SK-N-SH (cell line): ENCODE measurements around the gene PCSK5. TPM values are rescaled to one million over a fixed set of nuclear protein-coding genes. Genes with fewer than 3 reads are reported as not detected.

ENCODE experiments used
- CTCF ChIA-PET: fragments of 300-600, 350-600 bp; formaldehyde crosslinking; extraction: SDS; loops from one replicate; lab custom pipeline; 2021; lab: Yijun Ruan, JAX
- POLR2A ChIA-PET: fragments of 350-600 bp; sonication (Branson Sonifier 250); formaldehyde crosslinking; extraction: SDS; loops from one replicate; lab custom pipeline; 2020; ENCODE audit warnings: antibody characterized with exemption, inconsistent platforms; lab: Yijun Ruan, JAX
- DNase-seq: peaks from one replicate; pipeline ENCODE4 v3.0.0; 2012
- H2AFZ ChIP-seq: fragments of 200-600 bp; sonication (generic); 2 replicates; pipeline ENCODE4 v1.8.1; 2016; ENCODE audit warnings: antibody characterized with exemption, mild to moderate bottlenecking, low read depth
- H3F3A ChIP-seq: fragments of 200-600 bp; sonication (generic); replicated peaks from 2 replicates; pipeline ENCODE3; 2016; ENCODE audit warnings: antibody characterized with exemption, mild to moderate bottlenecking; ENCODE audit not compliant: insufficient read depth
- H3K27ac ChIP-seq, 2 experiments: fragments of 200-500 bp in 1 of 2; fragments of 200-600 bp in 1 of 2; sonication (Bioruptor generic) in 1 of 2; sonication (generic), shearing (Covaris generic) in 1 of 2; 2 replicates each; pipeline versions ENCODE4 v1.5.1 to v1.6.1; 2014 to 2016; ENCODE audit warnings: low read depth in 2 of 2, inconsistent platforms in 1 of 2, low read length in 1 of 2, mild to moderate bottlenecking in 1 of 2, mixed read lengths in 1 of 2
- H3K27me3 ChIP-seq: fragments of 200-600 bp; sonication (generic), shearing (Covaris generic); 2 replicates; pipeline ENCODE4 v1.6.1; 2016; ENCODE audit warnings: mixed run types; ENCODE audit not compliant: insufficient read depth
- H3K36me3 ChIP-seq, 2 experiments: fragments of 200-500 bp in 1 of 2; fragments of 200-600 bp in 1 of 2; sonication (Bioruptor generic) in 1 of 2; sonication (generic) in 1 of 2; replicated peaks in 1 of 2; 2 replicates each; pipeline versions ENCODE3 to v1.5.1; 2014 to 2016; ENCODE audit warnings: low read length in 1 of 2, mild to moderate bottlenecking in 1 of 2; ENCODE audit not compliant: insufficient read depth in 2 of 2, control insufficient read depth in 1 of 2
- H3K4me1 ChIP-seq, 2 experiments: fragments of 200-500 bp in 1 of 2; fragments of 200-600 bp in 1 of 2; sonication (Bioruptor generic) in 1 of 2; sonication (generic), shearing (Covaris generic) in 1 of 2; 2 replicates each; pipeline versions ENCODE4 v1.5.1 to v1.6.1; 2014 to 2016; ENCODE audit warnings: low read depth in 1 of 2, low read length in 1 of 2, mixed run types in 1 of 2; ENCODE audit not compliant: insufficient read depth in 2 of 2, control insufficient read depth in 1 of 2
- H3K4me2 ChIP-seq: fragments of 200-600 bp; sonication (generic), shearing (Covaris generic); 2 replicates; pipeline ENCODE4 v1.6.1; 2017; ENCODE audit warnings: mixed run types
- H3K4me3 ChIP-seq, 2 experiments: fragments of 200-500 bp in 1 of 2; fragments of 200-600 bp in 1 of 2; sonication (Bioruptor generic) in 1 of 2; sonication (generic), shearing (Covaris generic) in 1 of 2; 2 replicates each; pipeline versions ENCODE4 v1.5.1 to v1.8.1; 2014 to 2016; ENCODE audit warnings: low read depth in 2 of 2, inconsistent platforms in 1 of 2, low read length in 1 of 2, mild to moderate bottlenecking in 1 of 2, mixed read lengths in 1 of 2, moderate library complexity in 1 of 2
- H3K79me2 ChIP-seq: fragments of 200-600 bp; sonication (generic); 2 replicates; pipeline ENCODE4 v1.8.1; 2017; ENCODE audit warnings: mild to moderate bottlenecking; ENCODE audit not compliant: insufficient read depth
- H3K9ac ChIP-seq: fragments of 200-600 bp; sonication (generic); 2 replicates; pipeline ENCODE4 v1.6.1; 2017; ENCODE audit warnings: mixed run types
- H3K9me2 ChIP-seq: fragments of 200-600 bp; sonication (generic); 2 replicates; pipeline ENCODE4 v1.6.1; 2017; ENCODE audit warnings: mixed run types
- H3K9me3 ChIP-seq: fragments of 200-600 bp; sonication (generic); 2 replicates; pipeline ENCODE4 v1.6.1; 2017; ENCODE audit warnings: mixed run types, mild to moderate bottlenecking, moderate library complexity
- H4K20me1 ChIP-seq: fragments of 200-600 bp; sonication (generic); 2 replicates; pipeline ENCODE4 v1.6.1; 2017; ENCODE audit warnings: mild to moderate bottlenecking, mixed run types; ENCODE audit not compliant: insufficient read depth
- CHD2 ChIP-seq: fragments of 150-350 bp; IDR thresholded peaks from 2 replicates; pipeline ENCODE4 v1.6.1; 2018; ENCODE audit warnings: low read length; ENCODE audit not compliant: partially characterized antibody
- ELF1 ChIP-seq: IDR thresholded peaks from 2 replicates; pipeline ENCODE4 v1.4.0; 2012
- EP300 ChIP-seq, 2 experiments: IDR thresholded peaks; 2 replicates each; pipeline versions ENCODE4 v1.4.0 to v1.6.1; 2012; ENCODE audit warnings: borderline replicate concordance in 1 of 2, low read depth in 1 of 2, low read length in 1 of 2
- FOSL2 ChIP-seq: IDR thresholded peaks from 2 replicates; pipeline ENCODE4 v1.4.0; 2012; ENCODE audit warnings: low read depth, mild to moderate bottlenecking, moderate library complexity, borderline replicate concordance
- FOXM1 ChIP-seq: IDR thresholded peaks from 2 replicates; pipeline ENCODE4 v1.4.0; 2012; ENCODE audit warnings: low read depth, mild to moderate bottlenecking
- GABPA ChIP-seq: IDR thresholded peaks from 2 replicates; pipeline ENCODE4 v1.4.0; 2012; ENCODE audit warnings: low read depth, mild to moderate bottlenecking
- GATA2 ChIP-seq: sonication (generic); formaldehyde crosslinking; IDR thresholded peaks from 2 replicates; pipeline ENCODE4 v1.5.0; 2020; ENCODE audit warnings: mild to moderate bottlenecking, missing genetic modification reagents
- MEF2A ChIP-seq: IDR thresholded peaks from 2 replicates; pipeline ENCODE4 v1.4.0; 2012; ENCODE audit warnings: low read depth, borderline replicate concordance
- NFIC ChIP-seq: IDR thresholded peaks from 2 replicates; pipeline ENCODE4 v1.4.0; 2012; ENCODE audit warnings: borderline replicate concordance
- RXRA ChIP-seq: IDR thresholded peaks from 2 replicates; pipeline ENCODE4 v1.4.0; 2012; ENCODE audit warnings: low read depth, mild to moderate bottlenecking, borderline replicate concordance
- SIN3A ChIP-seq: IDR thresholded peaks from 2 replicates; pipeline ENCODE4 v1.6.1; 2012; ENCODE audit warnings: low read depth, mild to moderate bottlenecking, low read length, moderate library complexity, borderline replicate concordance
- SMC3 ChIP-seq: IDR thresholded peaks from 2 replicates; pipeline ENCODE4 v1.6.1; 2012; ENCODE audit warnings: low read depth, low read length, improper control_type of control experiment
- TAF1 ChIP-seq: IDR thresholded peaks from 2 replicates; pipeline ENCODE4 v1.6.1; 2012; ENCODE audit warnings: low read depth, mild to moderate bottlenecking, low read length, moderate library complexity, borderline replicate concordance
- YY1 ChIP-seq: IDR thresholded peaks from 2 replicates; pipeline ENCODE4 v1.4.0; 2012; ENCODE audit warnings: low read depth, mild to moderate bottlenecking
- WGBS: methylation state at CpG from one replicate; pipeline ENCODE4 v1.1.6; 2017; ENCODE audit warnings: low lambda C conversion rate; 5-methylcytosine and 5-hydroxymethylcytosine counted together
- polyA plus RNA-seq, 3 experiments: library from polyadenylated mRNA; depleted of rRNA; stranded (reverse); fragments of >200 nt; gene quantifications; 2 replicates each; pipeline ENCODE4 v1.2.3, GENCODE V29; 2012
- TF ChIP-seq, protein P1 (sequence below): fragments of 200-600 bp; sonication (generic); IDR thresholded peaks from 2 replicates; pipeline ENCODE4 v1.6.1; 2017; ENCODE audit warnings: antibody characterized with exemption, mild to moderate bottlenecking, moderate library complexity
- TF ChIP-seq, protein P2 (sequence below): fragments of 150-350 bp; IDR thresholded peaks from 2 replicates; pipeline ENCODE4 v1.6.1; 2016; ENCODE audit warnings: mild to moderate bottlenecking, low read depth, low read length
- TF ChIP-seq, protein P3 (sequence below): IDR thresholded peaks from 2 replicates; pipeline ENCODE4 v1.4.0; 2012; ENCODE audit warnings: low read depth
- TF ChIP-seq, protein P4 (sequence below): IDR thresholded peaks from 2 replicates; pipeline ENCODE4; 2012

PCSK5 gene
- polyA plus RNA-seq, 1 of the 3 experiments (the other 2 are of a cell fraction) = 0.08 TPM

DNA sequence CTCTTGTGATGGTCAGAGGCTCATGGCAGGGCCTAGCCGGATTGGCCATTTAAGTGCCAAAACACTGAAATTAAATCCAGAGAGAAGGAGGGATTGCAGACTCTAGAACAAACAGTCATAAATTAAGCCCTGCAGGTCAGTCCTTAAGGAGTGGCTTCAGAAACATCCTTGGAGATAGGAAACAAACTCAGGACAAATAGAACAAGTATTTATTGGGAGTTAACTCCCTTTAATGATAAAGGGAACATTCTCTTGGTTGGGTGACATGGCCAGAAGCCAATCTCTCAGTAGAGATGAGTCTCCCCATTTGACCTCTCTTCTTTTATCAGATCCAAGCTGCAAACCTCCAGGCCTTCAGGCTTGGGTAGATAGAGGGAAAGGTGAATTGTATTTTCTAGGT, 17.4 kb downstream of the PCSK5 start:
- no peaks in the 10 kb centered on the region for H3K36me3 ChIP-seq
- no peak overlapping the region for H2AFZ ChIP-seq
- H3K9me2 ChIP-seq = no peaks in the 10 kb centered on the region
- TF ChIP-seq MEF2A (no peak), CHD2 (no peak), NFIC (no peak), GABPA (no peak), GATA2 (CRISPR knock-in tag) (no peak), RXRA (no peak)
- TF ChIP-seq, protein P1, sequence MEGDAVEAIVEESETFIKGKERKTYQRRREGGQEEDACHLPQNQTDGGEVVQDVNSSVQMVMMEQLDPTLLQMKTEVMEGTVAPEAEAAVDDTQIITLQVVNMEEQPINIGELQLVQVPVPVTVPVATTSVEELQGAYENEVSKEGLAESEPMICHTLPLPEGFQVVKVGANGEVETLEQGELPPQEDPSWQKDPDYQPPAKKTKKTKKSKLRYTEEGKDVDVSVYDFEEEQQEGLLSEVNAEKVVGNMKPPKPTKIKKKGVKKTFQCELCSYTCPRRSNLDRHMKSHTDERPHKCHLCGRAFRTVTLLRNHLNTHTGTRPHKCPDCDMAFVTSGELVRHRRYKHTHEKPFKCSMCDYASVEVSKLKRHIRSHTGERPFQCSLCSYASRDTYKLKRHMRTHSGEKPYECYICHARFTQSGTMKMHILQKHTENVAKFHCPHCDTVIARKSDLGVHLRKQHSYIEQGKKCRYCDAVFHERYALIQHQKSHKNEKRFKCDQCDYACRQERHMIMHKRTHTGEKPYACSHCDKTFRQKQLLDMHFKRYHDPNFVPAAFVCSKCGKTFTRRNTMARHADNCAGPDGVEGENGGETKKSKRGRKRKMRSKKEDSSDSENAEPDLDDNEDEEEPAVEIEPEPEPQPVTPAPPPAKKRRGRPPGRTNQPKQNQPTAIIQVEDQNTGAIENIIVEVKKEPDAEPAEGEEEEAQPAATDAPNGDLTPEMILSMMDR = no peak
- TF ChIP-seq, protein P2, sequence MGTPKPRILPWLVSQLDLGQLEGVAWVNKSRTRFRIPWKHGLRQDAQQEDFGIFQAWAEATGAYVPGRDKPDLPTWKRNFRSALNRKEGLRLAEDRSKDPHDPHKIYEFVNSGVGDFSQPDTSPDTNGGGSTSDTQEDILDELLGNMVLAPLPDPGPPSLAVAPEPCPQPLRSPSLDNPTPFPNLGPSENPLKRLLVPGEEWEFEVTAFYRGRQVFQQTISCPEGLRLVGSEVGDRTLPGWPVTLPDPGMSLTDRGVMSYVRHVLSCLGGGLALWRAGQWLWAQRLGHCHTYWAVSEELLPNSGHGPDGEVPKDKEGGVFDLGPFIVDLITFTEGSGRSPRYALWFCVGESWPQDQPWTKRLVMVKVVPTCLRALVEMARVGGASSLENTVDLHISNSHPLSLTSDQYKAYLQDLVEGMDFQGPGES = no peak
- TF ChIP-seq, protein P3, sequence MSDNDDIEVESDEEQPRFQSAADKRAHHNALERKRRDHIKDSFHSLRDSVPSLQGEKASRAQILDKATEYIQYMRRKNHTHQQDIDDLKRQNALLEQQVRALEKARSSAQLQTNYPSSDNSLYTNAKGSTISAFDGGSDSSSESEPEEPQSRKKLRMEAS = no peak
- no peak overlapping the region for H3K9ac ChIP-seq
- CTCF ChIA-PET = no interaction called here
- no peaks in the 10 kb centered on the region for H3K27me3 ChIP-seq
- DNase-seq = no peak
- H3K79me2 ChIP-seq = no peaks in the 10 kb centered on the region
- H3K4me3 ChIP-seq = no peak overlapping the region
- WGBS = 18% methylated on average over 1 of the region's 1 CpG
- POLR2A ChIA-PET = no interaction called here
- no peak overlapping the region for H3K4me2 ChIP-seq
- no peaks in the 10 kb centered on the region for H3K9me3 ChIP-seq
- no peaks in the 10 kb centered on the region for H4K20me1 ChIP-seq
- no peaks in the 10 kb centered on the region for H3K4me1 ChIP-seq
- H3F3A ChIP-seq = no peaks in the 10 kb centered on the region
- no peak overlapping the region for H3K27ac ChIP-seq

DNA sequence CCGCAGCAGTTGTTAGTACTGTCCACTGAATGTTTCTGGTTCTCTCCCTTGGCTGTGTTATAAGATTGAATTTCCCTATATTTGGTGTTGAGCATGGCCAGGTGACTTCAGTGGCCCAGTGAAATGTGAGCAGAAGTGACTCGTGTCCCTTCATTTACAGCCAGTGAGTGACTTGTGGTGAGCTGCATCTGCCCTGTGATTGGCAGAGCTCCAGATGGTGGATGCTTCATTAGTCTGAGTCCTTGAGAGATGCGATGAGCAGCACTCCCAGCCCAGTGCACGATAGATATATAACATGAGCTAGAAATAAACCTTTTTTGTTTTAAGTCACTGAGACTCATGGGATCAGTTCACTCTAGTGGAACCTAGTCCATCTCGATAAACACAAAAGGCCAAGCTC, 19.3 kb downstream of the PCSK5 start:
- ChIA-PET CTCF (interaction anchor here (0.8 to 1.3 kb wide), 3 partner anchors 7 to 681 kb away, joined by 3 to 5 read pairs (median 4); no protein-coding TSS in a partner anchor), POLR2A (no interaction called here)
- Histone ChIP-seq H3K27me3 (no peaks in the 10 kb centered on the region), H2AFZ (no peak overlapping the region), H3K79me2 (no peaks in the 10 kb centered on the region), H4K20me1 (no peaks in the 10 kb centered on the region), H3F3A (no peaks in the 10 kb centered on the region), H3K4me2 (no peak overlapping the region), H3K9ac (no peak overlapping the region), H3K4me3 (no peak overlapping the region), H3K4me1 (no peaks in the 10 kb centered on the region), H3K9me3 (no peaks in the 10 kb centered on the region), H3K27ac (no peak overlapping the region), H3K36me3 (no peaks in the 10 kb centered on the region), H3K9me2 (no peaks in the 10 kb centered on the region)
- WGBS = 10% methylated on average over 5 of the region's 5 CpGs
- no peak for DNase-seq
- TF ChIP-seq FOSL2 = no peak
- TF ChIP-seq, protein P2 = no peak
- no peak for TF ChIP-seq ELF1
- TF ChIP-seq EP300 (IDR thresholded peaks at IDR 0.05; ENCODE audit: borderline replicate concordance in 1 of 2, low read depth in 1 of 2, low read length in 1 of 2) = no peak
- no peak for TF ChIP-seq SIN3A
- TF ChIP-seq SMC3 = no peak
- TF ChIP-seq YY1 = no peak
- no peak for TF ChIP-seq FOXM1
- TF ChIP-seq TAF1 = no peak
- TF ChIP-seq, protein P4, sequence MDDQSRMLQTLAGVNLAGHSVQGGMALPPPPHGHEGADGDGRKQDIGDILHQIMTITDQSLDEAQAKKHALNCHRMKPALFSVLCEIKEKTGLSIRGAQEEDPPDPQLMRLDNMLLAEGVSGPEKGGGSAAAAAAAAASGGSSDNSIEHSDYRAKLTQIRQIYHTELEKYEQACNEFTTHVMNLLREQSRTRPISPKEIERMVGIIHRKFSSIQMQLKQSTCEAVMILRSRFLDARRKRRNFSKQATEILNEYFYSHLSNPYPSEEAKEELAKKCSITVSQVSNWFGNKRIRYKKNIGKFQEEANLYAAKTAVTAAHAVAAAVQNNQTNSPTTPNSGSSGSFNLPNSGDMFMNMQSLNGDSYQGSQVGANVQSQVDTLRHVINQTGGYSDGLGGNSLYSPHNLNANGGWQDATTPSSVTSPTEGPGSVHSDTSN = no peak
- TF ChIP-seq GABPA = no peak
- TF ChIP-seq, protein P1 = no peak
